ENCODE data around the gene C1orf174. TPM values are rescaled to one million over a fixed set of nuclear protein-coding genes. Genes with fewer than 3 reads are reported as not detected.

Gene C1orf174
- total and polyA plus RNA-seq, 2 of the 4 experiments (the other 2 are of a cell fraction) = 26.7 to 45.7 TPM

DNA sequence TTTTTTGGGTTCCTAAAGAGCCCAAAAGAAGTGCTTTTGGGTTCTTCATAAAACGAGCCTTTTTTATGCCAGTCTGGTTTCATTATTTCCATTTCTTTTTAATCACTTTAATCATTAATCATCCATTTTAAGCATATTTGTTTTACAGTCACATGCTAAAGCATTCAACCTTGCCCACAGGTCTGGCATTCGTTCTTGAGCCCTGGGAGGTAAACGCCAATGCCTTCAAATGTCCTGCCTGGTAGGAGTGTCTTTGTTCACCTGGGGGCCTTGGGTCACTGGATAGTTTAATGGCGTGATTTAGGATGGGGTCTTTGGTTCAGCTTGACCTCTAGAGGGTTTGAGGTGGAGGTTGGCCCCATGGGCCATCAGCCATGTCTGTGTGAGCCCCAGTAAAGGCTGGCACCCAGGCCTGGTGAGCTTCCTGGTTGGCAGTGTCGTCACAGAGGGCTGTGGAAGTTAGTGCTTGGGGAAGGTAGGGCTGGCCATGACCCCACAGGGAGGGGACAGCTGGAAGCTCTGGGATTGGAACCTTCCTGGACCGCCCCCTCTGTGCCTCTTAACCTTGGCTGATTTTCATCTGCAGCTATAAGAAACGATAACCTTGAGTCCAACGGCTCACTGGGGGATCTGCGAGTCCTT, 20.2 kb downstream of the C1orf174 start:
- no peak overlapping the region for H4K91ac ChIP-seq (ENCODE audit: insufficient read depth, low read depth, low read length)
- H2AK5ac ChIP-seq (ENCODE audit: low read depth, low read length) = no peak overlapping the region
- TF ChIP-seq SMC3 (IDR thresholded peaks at IDR 0.05; ENCODE audit: low read depth, low read length) (no peak), BHLHE40 (IDR thresholded peaks at IDR 0.05; ENCODE audit: low read depth, low read length) (no peak), RCOR1 (IDR thresholded peaks at IDR 0.05; ENCODE audit: insufficient replicate concordance, low read length) (no peak), FOS (IDR thresholded peaks at IDR 0.05; ENCODE audit: low read depth, low read length) (no peak), POLR2A (IDR thresholded peaks at IDR 0.05; ENCODE audit: low read depth, low read length) (no peak), NFE2L2 (IDR thresholded peaks at IDR 0.05; ENCODE audit: low read depth, low read length) (no peak), CHD1 (IDR thresholded peaks at IDR 0.05; ENCODE audit: low read depth, low read length) (no peak)
- TF ChIP-seq, protein P1, sequence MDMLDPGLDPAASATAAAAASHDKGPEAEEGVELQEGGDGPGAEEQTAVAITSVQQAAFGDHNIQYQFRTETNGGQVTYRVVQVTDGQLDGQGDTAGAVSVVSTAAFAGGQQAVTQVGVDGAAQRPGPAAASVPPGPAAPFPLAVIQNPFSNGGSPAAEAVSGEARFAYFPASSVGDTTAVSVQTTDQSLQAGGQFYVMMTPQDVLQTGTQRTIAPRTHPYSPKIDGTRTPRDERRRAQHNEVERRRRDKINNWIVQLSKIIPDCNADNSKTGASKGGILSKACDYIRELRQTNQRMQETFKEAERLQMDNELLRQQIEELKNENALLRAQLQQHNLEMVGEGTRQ (IDR thresholded peaks at IDR 0.05; ENCODE audit: low read depth, low read length) = no peak
- no peak overlapping the region for H3K23ac ChIP-seq (ENCODE audit: low read depth, low read length)
- ChIA-PET POLR2A (ENCODE audit: unreplicated experiment) (no interaction called here), CTCF (no interaction called here)
- H3K4me1 ChIP-seq (ENCODE audit: control insufficient read depth, insufficient read depth, low read length) = no peaks in the 10 kb centered on the region
- H3K18ac ChIP-seq (ENCODE audit: low read depth, low read length) = no peak overlapping the region
- WGBS, 2 experiments (ENCODE audit: extremely low coverage in 2 of 2, insufficient read length in 1 of 2) = no CpG with 5 or more reads among the region's 9 CpGs
- H3K4me2 ChIP-seq (ENCODE audit: low read depth, low read length) = no peak overlapping the region
- in situ Hi-C loops (cut with MboI; ENCODE audit: low sequenced_read_pairs) (loop anchor here (5.0 kb wide), 1 partner anchor 48 kb away; no protein-coding TSS in a partner anchor), intact Hi-C loops (cut with micrococcal nuclease) (no loop called here), dilution Hi-C loops (cut with HindIII; ENCODE audit: low sequenced_read_pairs, unreplicated experiment) (no loop called here)
- H3K9ac ChIP-seq (ENCODE audit: low read depth, low read length) = no peak overlapping the region
- no peak overlapping the region for H2AK9ac ChIP-seq (replicated peaks; ENCODE audit: low read depth, low read length, poor library complexity)
- no peak overlapping the region for H2BK120ac ChIP-seq (ENCODE audit: low read depth, low read length)
- no peak overlapping the region for H2BK15ac ChIP-seq (ENCODE audit: low read depth, low read length)
- H3K36me3 ChIP-seq (ENCODE audit: control insufficient read depth, insufficient read depth, low read length) = peaks cover 20% of the 10 kb centered on the region
- no TSS peak for BruUV-seq (replicated peaks)
- no peak overlapping the region for H4K8ac ChIP-seq (ENCODE audit: low read depth in 2 of 2, low read length in 2 of 2)
- H3K79me1 ChIP-seq (ENCODE audit: low read depth in 1 of 2, low read length in 2 of 2) = no peaks in the 10 kb centered on the region
- H4K5ac ChIP-seq (ENCODE audit: low read depth, low read length) = no peak overlapping the region
- no peaks in the 10 kb centered on the region for H3K27me3 ChIP-seq (ENCODE audit: control insufficient read depth, insufficient read depth, low read length)
- H3K9me1 ChIP-seq (ENCODE audit: insufficient read depth, low read length) = no peaks in the 10 kb centered on the region
- no peak overlapping the region for H2BK20ac ChIP-seq (ENCODE audit: low read depth, low read length)
- H3K4ac ChIP-seq (ENCODE audit: low read depth, low read length) = no peak overlapping the region
- peaks cover 10% of the 10 kb centered on the region for H3K9me3 ChIP-seq (ENCODE audit: control insufficient read depth, insufficient read depth, low read length)
- H4K20me1 ChIP-seq (ENCODE audit: insufficient read depth, low read length) = no peaks in the 10 kb centered on the region
- H3K4me3 ChIP-seq (ENCODE audit: insufficient read depth, low read depth, low read length) = no peak overlapping the region
- DNase-seq (no peak), ATAC-seq (ENCODE audit: low read depth) (no peak)
- no peak overlapping the region for H2AFZ ChIP-seq (replicated peaks; ENCODE audit: low read length, poor library complexity)
- no peak overlapping the region for H2BK5ac ChIP-seq (ENCODE audit: low read depth, low read length, poor library complexity, severe bottlenecking)
- H3K27ac ChIP-seq (ENCODE audit: insufficient read depth, low read length) = no peak overlapping the region
- no peak overlapping the region for H3K14ac ChIP-seq (replicated peaks; ENCODE audit: low read depth, low read length)
- H3K56ac ChIP-seq (ENCODE audit: extremely low read depth, insufficient read depth, low read length) = no peak overlapping the region

All from IMR-90 (cell line).